Measurements from ENCODE around the gene INSRR. TPM values are rescaled to one million over a fixed set of nuclear protein-coding genes. Genes with fewer than 3 reads are reported as not detected.

INSRR gene
- total RNA-seq, 1 experiment from 2014 or later: 0.11 TPM

GRCh38 chr1:156796340-156797097 lies 62.4 kb downstream of the INSRR start:
- Mint-ChIP-seq H3K9me3 (no peaks in the 10 kb centered on the region), H3K36me3 (peaks cover 71% of the 10 kb centered on the region), H3K27ac (no peak overlapping the region), H3K27me3 (ENCODE audit: low read depth) (no peaks in the 10 kb centered on the region), H3K4me3 (no peak overlapping the region), H3K4me1 (no peaks in the 10 kb centered on the region)
- TF ChIP-seq MYBL2 (CRISPR knock-in tag; IDR thresholded peaks at IDR 0.05) (no peak), KAT7 (CRISPR knock-in tag; IDR thresholded peaks at IDR 0.05; ENCODE audit: borderline replicate concordance) (no peak), NR3C1 (CRISPR knock-in tag; conservative IDR thresholded peaks at IDR 0.05; ENCODE audit: low read depth) (no peak), ZBTB43 (CRISPR knock-in tag; IDR thresholded peaks at IDR 0.05) (no peak), MXD4 (CRISPR knock-in tag; IDR thresholded peaks at IDR 0.05; ENCODE audit: borderline replicate concordance) (no peak), TP53 (CRISPR knock-in tag; IDR thresholded peaks at IDR 0.05) (no peak)
- POLR2A ChIA-PET: no interaction called here
- ATAC-seq (no peak), DNase-seq (ENCODE audit: low spot score) (no peak)
- CTCF ChIA-PET: interaction anchor here (0.8 to 7.0 kb wide), 8 partner anchors 12 to 107 kb away, joined by 3 to 53 read pairs (median 4); partner anchors contain the start of genes INSRR, ISG20L2, METTL25B and NTRK1

GRCh38 chr1:156795787-156796186 lies 63.1 kb downstream of the INSRR start:
- DNase-seq (ENCODE audit: low spot score): no peak
- ATAC-seq: no peak
- Mint-ChIP-seq H3K27ac (no peak overlapping the region), H3K4me3 (no peak overlapping the region), H3K4me1 (no peaks in the 10 kb centered on the region), H3K9me3 (no peaks in the 10 kb centered on the region), H3K36me3 (peaks cover 72% of the 10 kb centered on the region), H3K27me3 (ENCODE audit: low read depth) (no peaks in the 10 kb centered on the region)
- POLR2A ChIA-PET: no interaction called here
- TF ChIP-seq ATF6 (CRISPR knock-in tag; IDR thresholded peaks at IDR 0.05): no peak
- TF ChIP-seq E2F1 (CRISPR knock-in tag; IDR thresholded peaks at IDR 0.05): no peak
- TF ChIP-seq SMAD4 (CRISPR knock-in tag; IDR thresholded peaks at IDR 0.05): no peak
- TF ChIP-seq MLX (CRISPR knock-in tag; IDR thresholded peaks at IDR 0.05): no peak
- TF ChIP-seq RELA (CRISPR knock-in tag; IDR thresholded peaks at IDR 0.05; ENCODE audit: borderline replicate concordance): no peak
- no peak for TF ChIP-seq ZNF317 (CRISPR knock-in tag; IDR thresholded peaks at IDR 0.05; ENCODE audit: borderline replicate concordance, low read depth)
- no peak for TF ChIP-seq JUN (CRISPR knock-in tag; IDR thresholded peaks at IDR 0.05)
- CTCF ChIA-PET: interaction anchor here (4.2 to 7.0 kb wide), 2 partner anchors 64 to 69 kb away, joined by 19 to 53 read pairs; partner anchors contain the start of genes INSRR, ISG20L2, METTL25B and NTRK1

- POLR2A ChIA-PET: no interaction called here
- CTCF ChIA-PET: interaction anchor here (2.2 to 7.0 kb wide), 3 partner anchors 65 to 106 kb away, joined by 7 to 53 read pairs (median 19); partner anchors contain the start of genes INSRR, ISG20L2, METTL25B and NTRK1
- no peaks in the 10 kb centered on the region for H3K4me1 Mint-ChIP-seq
- no peak overlapping the region for H3K4me3 Mint-ChIP-seq
- H3K36me3 Mint-ChIP-seq: peaks cover 69% of the 10 kb centered on the region
- H3K27me3 Mint-ChIP-seq (ENCODE audit: low read depth): no peaks in the 10 kb centered on the region
- ATAC-seq (no peak), DNase-seq (ENCODE audit: low spot score) (no peak)
- H3K9me3 Mint-ChIP-seq: no peaks in the 10 kb centered on the region
- H3K27ac Mint-ChIP-seq: no peak overlapping the region
- no peak for TF ChIP-seq ZNF532 (CRISPR knock-in tag; IDR thresholded peaks at IDR 0.05; ENCODE audit: borderline replicate concordance)
- TF ChIP-seq E2F4 (CRISPR knock-in tag; IDR thresholded peaks at IDR 0.05; ENCODE audit: borderline replicate concordance, low read depth): no peak
- TF ChIP-seq ATF1 (CRISPR knock-in tag; IDR thresholded peaks at IDR 0.05): no peak
- no peak for TF ChIP-seq ELF4 (CRISPR knock-in tag; IDR thresholded peaks at IDR 0.05; ENCODE audit: low read depth)
- no peak for TF ChIP-seq USF2 (CRISPR knock-in tag; IDR thresholded peaks at IDR 0.05)
These were observed 63.6 kb downstream of the INSRR start for GRCh38 chr1:156795374-156795733.
